ENCODE measurements around the gene BCAN. TPM values are rescaled to one million over a fixed set of nuclear protein-coding genes. Genes with fewer than 3 reads are reported as not detected.

BCAN gene
- total RNA-seq, 1 experiment from 2014 or later = 3.6 TPM

- CTCF ChIA-PET = interaction anchor here (0.7 to 6.2 kb wide), 13 partner anchors 9 to 211 kb away, joined by 3 to 74 read pairs (median 7); partner anchors contain the start of genes HAPLN2, NES and NTRK1
- Mint-ChIP-seq H3K9me3 (no peaks in the 10 kb centered on the region), H3K27me3 (ENCODE audit: low read depth) (peaks cover 95% of the 10 kb centered on the region), H3K4me1 (peaks cover 5% of the 10 kb centered on the region; the same call in 1 of the 2 replicates), H3K27ac (no peak overlapping the region), H3K36me3 (no peaks in the 10 kb centered on the region), H3K4me3 (no peak overlapping the region)
- no peak for ATAC-seq
- POLR2A ChIA-PET = no interaction called here
- no peak for DNase-seq (ENCODE audit: low spot score)
- TF ChIP-seq ZNF425 (CRISPR knock-in tag; conservative IDR thresholded peaks at IDR 0.05) = no peak
Measured at GRCh38 chr1:156648951-156649350, 7.0 kb downstream of the BCAN start.

- no peaks in the 10 kb centered on the region for H3K36me3 Mint-ChIP-seq
- H3K4me1 Mint-ChIP-seq = peaks cover 28% of the 10 kb centered on the region
- ChIA-PET POLR2A (interaction anchor here (0.5 kb wide), 1 partner anchor 159 kb away, joined by 4 read pairs; no protein-coding TSS in a partner anchor), CTCF (interaction anchor here (0.7 to 6.2 kb wide), 9 partner anchors 9 to 74 kb away, joined by 3 to 74 read pairs (median 5); partner anchors contain the start of gene HAPLN2)
- H3K9me3 Mint-ChIP-seq = no peaks in the 10 kb centered on the region
- H3K27me3 Mint-ChIP-seq (ENCODE audit: low read depth) = peaks cover 95% of the 10 kb centered on the region
- DNase-seq (ENCODE audit: low spot score) (peak; percentile 84), ATAC-seq (peak; percentile 58)
- H3K4me3 Mint-ChIP-seq = no peak overlapping the region
- H3K27ac Mint-ChIP-seq = no peak overlapping the region
- TF ChIP-seq PREB (CRISPR knock-in tag; IDR thresholded peaks at IDR 0.05; ENCODE audit: borderline replicate concordance) (0 out of 2 replicates have a peak, but pooled peaks have one; percentile 60), FOXP4 (CRISPR knock-in tag; IDR thresholded peaks at IDR 0.05) (peak; percentile 83; the same call in 1 of the 2 replicates), NR2C2 (CRISPR knock-in tag; IDR thresholded peaks at IDR 0.05) (0 out of 2 replicates have a peak, but pooled peaks have one; percentile 50), E2F1 (CRISPR knock-in tag; IDR thresholded peaks at IDR 0.05) (0 out of 2 replicates have a peak, but pooled peaks have one; percentile 39), JUN (CRISPR knock-in tag; IDR thresholded peaks at IDR 0.05) (no peak), USF2 (CRISPR knock-in tag; IDR thresholded peaks at IDR 0.05) (no peak), ZBTB43 (CRISPR knock-in tag; IDR thresholded peaks at IDR 0.05) (no peak), ARID4B (CRISPR knock-in tag; IDR thresholded peaks at IDR 0.05; ENCODE audit: borderline replicate concordance) (no peak), ESRRA (CRISPR knock-in tag; IDR thresholded peaks at IDR 0.05; ENCODE audit: borderline replicate concordance) (no peak), ATF2 (CRISPR knock-in tag; IDR thresholded peaks at IDR 0.05; ENCODE audit: borderline replicate concordance, low read depth) (no peak)
Measured at GRCh38 chr1:156652131-156652991, 10.4 kb downstream of the BCAN start.
